HUES64 (cell line): ENCODE data around the gene SERPINB10.

Source experiments
- H3K27ac ChIP-seq: 2 replicates; pipeline ENCODE4 v1.7.0; 2013; ENCODE audit warnings: low read depth, low read length, inconsistent platforms
- H3K27me3 ChIP-seq: 2 replicates; pipeline ENCODE4 v1.6.1; 2013; ENCODE audit warnings: mild to moderate bottlenecking, low read length; ENCODE audit not compliant: insufficient read depth
- H3K36me3 ChIP-seq: 2 replicates; pipeline ENCODE4 v1.6.1; 2013; ENCODE audit warnings: mild to moderate bottlenecking, low read length; ENCODE audit not compliant: insufficient read depth
- H3K4me1 ChIP-seq: 2 replicates; pipeline ENCODE4 v1.6.1; 2013; ENCODE audit warnings: mild to moderate bottlenecking, low read length, moderate library complexity; ENCODE audit not compliant: insufficient read depth
- H3K4me3 ChIP-seq: 2 replicates; pipeline ENCODE4 v1.5.1; 2013; ENCODE audit warnings: mild to moderate bottlenecking, low read length, moderate library complexity
- H3K9ac ChIP-seq: 2 replicates; pipeline ENCODE4 v1.6.1; 2013; ENCODE audit warnings: mild to moderate bottlenecking, low read depth, low read length
- H3K9me3 ChIP-seq: 2 replicates; pipeline ENCODE4 v1.6.1; 2013; ENCODE audit warnings: low read depth, low read length; ENCODE audit not compliant: insufficient read depth
- WGBS: fragments of 150-250, 120-280 bp; methylation state at CpG from one replicate; pipeline ENCODE4 v1.1.7; 2013; ENCODE audit warnings: missing lambda C conversion rate; 5-methylcytosine and 5-hydroxymethylcytosine counted together

Gene SERPINB10

DNA sequence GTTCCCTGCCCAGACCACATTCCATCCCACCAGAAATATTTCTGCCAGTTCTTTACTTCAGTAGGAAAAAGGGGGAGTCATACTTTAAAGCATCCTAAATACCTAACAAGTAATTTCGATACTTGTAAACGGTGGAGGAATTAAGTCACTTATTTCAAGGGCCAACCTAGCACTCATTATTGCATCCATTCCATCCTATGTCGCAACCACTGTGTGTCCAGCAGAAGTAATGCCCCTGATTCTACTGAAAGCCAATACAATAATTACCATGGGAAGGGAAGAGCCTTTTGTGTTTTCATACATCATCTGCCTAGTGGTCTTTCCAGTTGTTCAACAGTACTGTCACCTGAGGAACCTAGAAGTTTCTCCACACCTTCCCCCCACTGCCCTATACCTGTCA, 74.6 kb downstream of the SERPINB10 start:
- H3K9ac ChIP-seq, result no peak overlapping the region
- H3K9me3 ChIP-seq, result no peaks in the 10 kb centered on the region
- no peak overlapping the region for H3K4me3 ChIP-seq
- H3K36me3 ChIP-seq, result no peaks in the 10 kb centered on the region
- 94% methylated on average over 3 of the region's 3 CpGs for WGBS
- no peaks in the 10 kb centered on the region for H3K4me1 ChIP-seq
- no peak overlapping the region for H3K27ac ChIP-seq
- H3K27me3 ChIP-seq, result peaks cover 24% of the 10 kb centered on the region
